Upper lobe of right lung (tissue), 1 donor: ENCODE data around the gene LAMA3. TPM values are rescaled to one million over a fixed set of nuclear protein-coding genes. Genes with fewer than 3 reads are reported as not detected.

Source experiments
- ATAC-seq: fragments of 200-7000 bp; cut with Tn5 transposase; one replicate; pipeline ENCODE4 v1.9.1; 2020; ENCODE audit warnings: mild to moderate bottlenecking, moderate library complexity
- DNase-seq: peaks from one replicate; pipeline ENCODE4 v3.0.0-alpha.2; 2020
- H3K27ac ChIP-seq: fragments of 200-600 bp; one replicate; pipeline ENCODE4 v1.8.0; 2022
- H3K27me3 ChIP-seq: fragments of 200-600 bp; one replicate; pipeline ENCODE4 v1.8.0; 2022; ENCODE audit warnings: mild to moderate bottlenecking
- H3K36me3 ChIP-seq: fragments of 200-600 bp; one replicate; pipeline ENCODE4 v1.8.0; 2022
- H3K4me1 ChIP-seq: fragments of 200-600 bp; one replicate; pipeline ENCODE4 v1.8.0; 2022
- H3K4me3 ChIP-seq: fragments of 200-600 bp; one replicate; pipeline ENCODE4 v1.8.0; 2022; ENCODE audit warnings: mild to moderate bottlenecking
- H3K9me3 ChIP-seq: fragments of 200-600 bp; one replicate; pipeline ENCODE4 v1.8.0; 2022
- intact Hi-C: fragments of 100-400 bp; cut with DNase I; formaldehyde crosslinking; loops from one replicate; pipeline ENCODE4 v1.11.0; 2022
- total RNA-seq: library from RNA; stranded (reverse); fragmentation: NEBNext Ultra II Directional; extraction: Animal tissue kit (Norgen Biotek cat#: 25700); gene quantifications from one replicate; pipeline ENCODE4 v1.2.1, GENCODE V29; 2021
- TF ChIP-seq, protein P1 (sequence below): fragments of 200-600 bp; IDR thresholded peaks from one replicate; pipeline ENCODE4 v1.8.0; 2022; ENCODE audit warnings: antibody characterized with exemption
- donor health status: DM: no; HTN: yes; CAD: no; lungs with severe emphysema.

Gene LAMA3
- total RNA-seq, 1 donor from 2014 or later, result 139 TPM

DNA sequence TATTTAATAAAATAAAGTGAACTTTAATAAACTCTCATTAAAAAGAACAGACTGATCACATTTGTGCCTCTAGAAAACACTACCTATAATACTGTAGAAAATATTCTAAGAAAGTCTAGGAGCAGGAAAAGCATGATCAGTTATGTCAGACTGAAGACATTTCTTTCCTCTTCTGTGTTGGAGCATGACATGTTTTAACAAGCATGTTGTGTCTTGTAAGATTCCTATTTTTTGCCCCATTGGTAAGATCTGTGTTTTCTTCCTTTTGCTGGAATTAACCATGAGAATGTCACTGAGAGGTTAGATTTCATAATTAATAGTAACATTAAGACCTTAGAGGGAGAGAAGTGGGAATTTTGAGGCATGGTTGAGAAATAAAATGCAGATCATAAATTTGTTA is 27.7 kb downstream of the LAMA3 start:
- H3K9me3 ChIP-seq, result no peaks in the 10 kb centered on the region
- no peak overlapping the region for H3K4me3 ChIP-seq
- intact Hi-C loops, result no loop called here
- TF ChIP-seq, protein P1, sequence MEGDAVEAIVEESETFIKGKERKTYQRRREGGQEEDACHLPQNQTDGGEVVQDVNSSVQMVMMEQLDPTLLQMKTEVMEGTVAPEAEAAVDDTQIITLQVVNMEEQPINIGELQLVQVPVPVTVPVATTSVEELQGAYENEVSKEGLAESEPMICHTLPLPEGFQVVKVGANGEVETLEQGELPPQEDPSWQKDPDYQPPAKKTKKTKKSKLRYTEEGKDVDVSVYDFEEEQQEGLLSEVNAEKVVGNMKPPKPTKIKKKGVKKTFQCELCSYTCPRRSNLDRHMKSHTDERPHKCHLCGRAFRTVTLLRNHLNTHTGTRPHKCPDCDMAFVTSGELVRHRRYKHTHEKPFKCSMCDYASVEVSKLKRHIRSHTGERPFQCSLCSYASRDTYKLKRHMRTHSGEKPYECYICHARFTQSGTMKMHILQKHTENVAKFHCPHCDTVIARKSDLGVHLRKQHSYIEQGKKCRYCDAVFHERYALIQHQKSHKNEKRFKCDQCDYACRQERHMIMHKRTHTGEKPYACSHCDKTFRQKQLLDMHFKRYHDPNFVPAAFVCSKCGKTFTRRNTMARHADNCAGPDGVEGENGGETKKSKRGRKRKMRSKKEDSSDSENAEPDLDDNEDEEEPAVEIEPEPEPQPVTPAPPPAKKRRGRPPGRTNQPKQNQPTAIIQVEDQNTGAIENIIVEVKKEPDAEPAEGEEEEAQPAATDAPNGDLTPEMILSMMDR, result no peak
- no peak overlapping the region for H3K27ac ChIP-seq
- peaks cover 4% of the 10 kb centered on the region for H3K4me1 ChIP-seq
- no peaks in the 10 kb centered on the region for H3K27me3 ChIP-seq
- no peak for ATAC-seq
- no peaks in the 10 kb centered on the region for H3K36me3 ChIP-seq
- no peak for DNase-seq

DNA sequence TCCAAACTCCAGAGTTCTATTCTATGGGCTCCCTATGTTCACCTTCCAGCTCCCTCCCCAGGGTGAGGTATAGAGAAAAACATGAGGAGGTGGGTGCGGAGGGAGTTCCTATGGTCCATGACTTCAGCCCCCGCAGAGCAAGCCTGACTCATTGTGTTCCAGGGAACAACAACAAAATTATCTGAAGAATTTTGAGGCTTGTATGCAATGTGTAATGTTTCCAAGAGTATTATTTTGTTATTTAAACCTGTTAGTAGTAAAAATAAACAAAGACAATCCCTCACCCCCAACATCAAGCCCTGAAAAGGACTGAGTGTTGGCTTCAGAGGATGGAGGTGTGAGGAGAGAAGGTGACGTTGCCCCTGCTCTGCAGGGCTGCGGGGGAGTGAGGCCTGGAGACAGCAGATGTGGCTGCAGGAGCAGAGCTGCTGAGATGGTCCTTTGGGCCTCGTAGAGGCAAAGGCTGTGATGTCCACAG is 29.0 kb downstream of the LAMA3 start:
- Histone ChIP-seq H3K36me3 (no peaks in the 10 kb centered on the region), H3K4me3 (no peak overlapping the region), H3K27me3 (no peaks in the 10 kb centered on the region), H3K27ac (no peak overlapping the region), H3K9me3 (no peaks in the 10 kb centered on the region), H3K4me1 (peaks cover 5% of the 10 kb centered on the region)
- DNase-seq (no peak), ATAC-seq (no peak)
- intact Hi-C loops, result no loop called here
- TF ChIP-seq, protein P1, result no peak

DNA sequence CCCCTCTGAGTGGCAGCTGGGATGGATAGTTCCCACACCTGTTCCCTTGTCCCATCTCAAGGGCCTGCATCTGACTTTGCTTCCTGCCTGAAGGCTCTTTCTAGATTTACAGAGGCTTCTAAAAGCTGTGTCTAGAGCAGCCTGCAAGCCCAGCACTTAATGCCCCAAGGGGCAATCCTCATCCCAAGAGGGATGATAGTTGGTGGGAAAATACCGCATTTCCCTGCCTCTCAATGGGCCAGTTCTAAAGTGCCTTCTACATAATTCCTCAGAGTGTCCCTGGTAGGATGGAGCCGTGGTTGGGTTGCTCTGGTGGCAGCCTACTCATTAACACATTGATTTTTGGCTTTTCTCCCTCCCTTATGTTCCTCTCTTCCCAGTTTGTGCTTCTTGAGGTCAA is 29.5 kb downstream of the LAMA3 start:
- intact Hi-C loops, result no loop called here
- Histone ChIP-seq H3K4me3 (no peak overlapping the region), H3K9me3 (no peaks in the 10 kb centered on the region), H3K27me3 (no peaks in the 10 kb centered on the region), H3K36me3 (no peaks in the 10 kb centered on the region), H3K4me1 (peaks cover 5% of the 10 kb centered on the region), H3K27ac (no peak overlapping the region)
- ATAC-seq (no peak), DNase-seq (no peak)
- TF ChIP-seq, protein P1, result no peak

DNA sequence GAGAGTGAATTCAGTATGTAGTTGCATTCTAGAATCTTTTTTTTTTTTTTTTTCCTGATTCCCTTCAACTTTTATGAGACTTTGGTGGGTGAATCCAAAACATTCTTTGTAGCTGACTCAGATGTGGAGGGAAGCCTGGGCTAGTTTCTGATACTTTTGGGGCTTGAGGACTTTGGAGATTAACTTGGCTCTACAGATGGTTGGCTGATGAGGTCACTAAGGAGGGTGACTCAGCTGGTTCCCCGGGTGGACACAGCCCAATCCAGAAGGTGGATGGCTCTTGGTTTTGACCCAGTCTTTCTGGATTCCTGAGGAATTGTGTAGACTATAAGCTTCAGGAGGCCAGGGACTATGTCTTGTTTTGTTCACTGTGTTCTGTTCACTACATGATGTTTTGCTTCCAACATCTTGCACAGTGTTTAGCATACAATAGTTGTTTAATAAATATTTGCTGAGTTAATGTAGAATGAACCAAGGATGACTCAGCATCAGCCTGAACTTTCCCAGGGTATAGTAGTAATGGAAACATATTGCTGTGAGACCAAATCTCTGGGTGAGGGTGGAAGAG is 30.5 kb downstream of the LAMA3 start:
- H3K27ac ChIP-seq, result no peak overlapping the region
- DNase-seq (no peak), ATAC-seq (peak; percentile 84)
- TF ChIP-seq, protein P1, result no peak
- H3K9me3 ChIP-seq, result no peaks in the 10 kb centered on the region
- H3K36me3 ChIP-seq, result no peaks in the 10 kb centered on the region
- H3K4me1 ChIP-seq, result peaks cover 5% of the 10 kb centered on the region
- intact Hi-C loops, result no loop called here
- H3K4me3 ChIP-seq, result no peak overlapping the region
- no peaks in the 10 kb centered on the region for H3K27me3 ChIP-seq

DNA sequence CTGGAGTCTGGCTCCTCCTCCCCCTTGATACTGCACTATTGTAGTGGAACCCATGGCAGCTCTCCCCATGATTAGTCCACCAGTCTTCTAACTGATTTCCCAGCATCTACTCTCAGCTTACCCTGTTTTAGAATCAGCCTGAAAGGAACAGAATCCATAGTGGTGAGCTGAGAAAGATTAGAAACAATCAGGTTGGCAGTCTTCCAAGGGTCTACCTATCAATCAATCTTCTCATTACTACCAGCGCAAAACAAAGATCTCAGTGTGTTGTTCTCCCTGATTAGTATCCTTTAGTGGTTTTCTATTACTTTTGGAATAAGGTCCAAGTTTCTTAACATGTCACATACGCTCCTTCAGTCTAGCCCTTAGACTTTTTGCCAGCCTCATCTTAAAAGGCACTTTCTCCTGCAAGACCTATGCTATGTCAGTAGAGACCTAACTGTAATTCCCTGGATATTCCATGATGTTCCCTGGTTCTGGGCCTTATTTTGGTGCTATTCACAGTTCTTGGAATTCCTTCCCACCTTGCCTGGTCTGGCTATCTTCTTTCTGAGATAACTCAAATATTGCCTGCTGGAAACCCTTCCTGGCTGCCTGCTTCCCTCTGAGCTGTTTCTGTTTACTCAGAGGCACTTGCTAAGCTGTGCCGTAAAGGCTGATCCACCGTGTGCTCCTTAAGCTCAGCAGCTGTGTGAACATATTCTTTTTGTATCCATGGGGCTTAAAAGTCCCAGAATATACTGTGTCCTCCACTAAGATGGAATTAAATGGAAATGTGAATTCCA is 32.6 kb downstream of the LAMA3 start:
- Histone ChIP-seq H3K4me1 (peaks cover 5% of the 10 kb centered on the region), H3K36me3 (no peaks in the 10 kb centered on the region), H3K9me3 (no peaks in the 10 kb centered on the region), H3K27ac (no peak overlapping the region), H3K27me3 (no peaks in the 10 kb centered on the region), H3K4me3 (no peak overlapping the region)
- DNase-seq, result no peak
- intact Hi-C loops, result no loop called here
- TF ChIP-seq, protein P1, result no peak
- ATAC-seq, result peak; percentile 30
